Glomerular visceral epithelial cell (primary cell): ENCODE results near the gene PRAMEF4.
"Not testable (repeated sequence)": the region's sequence is repeated elsewhere in the genome, so short reads cannot be mapped to it uniquely, and the experiment has no call there.

Source experiments
- DNase-seq: peaks from one replicate; pipeline ENCODE4 v3.0.0-alpha.2; 2016; ENCODE audit errors: extremely low spot score

The PRAMEF4 gene

GRCh38 chr1:12886101-12886500 is at the start of gene PRAMEF4:
TSS of gene PRAMEF4 (minus strand) at chr1:12886201. CDS start at chr1:12883394, 2,807 bp downstream.
- DNase-seq, result not testable (repeated sequence)

GRCh38 chr1:12924368-12924767 is 38.4 kb upstream of the PRAMEF4 start:
- not testable (repeated sequence) for DNase-seq

GRCh38 chr1:12921749-12922148 is 35.7 kb upstream of the PRAMEF4 start:
- not testable (repeated sequence) for DNase-seq

GRCh38 chr1:12916310-12916709 is 30.3 kb upstream of the PRAMEF4 start, which contains the start of gene PRAMEF7:
TSS of gene PRAMEF7 (plus strand) at chr1:12916610. CDS start at chr1:12917693, 1,083 bp downstream.
- not testable (repeated sequence) for DNase-seq

GRCh38 chr1:12903793-12904572 is 18.0 kb upstream of the PRAMEF4 start:
- DNase-seq, result not testable (repeated sequence)

- not testable (repeated sequence) for DNase-seq
Measured at GRCh38 chr1:12899186-12899585, 13.2 kb upstream of the PRAMEF4 start.

GRCh38 chr1:12898170-12898569 is 12.2 kb upstream of the PRAMEF4 start, which contains the start of gene PRAMEF10:
TSS of gene PRAMEF10 (minus strand) at chr1:12898270. CDS start at chr1:12895847, 2,423 bp downstream.
- not testable (repeated sequence) for DNase-seq

- not testable (repeated sequence) for DNase-seq
Measured at GRCh38 chr1:12878453-12878852, 7.5 kb downstream of the PRAMEF4 start.

GRCh38 chr1:12863131-12863880 is 22.7 kb downstream of the PRAMEF4 start:
- DNase-seq, result not testable (repeated sequence)

- not testable (repeated sequence) for DNase-seq
Measured at GRCh38 chr1:12856786-12857185, 29.2 kb downstream of the PRAMEF4 start, which contains the start of gene PRAMEF2. TSS of gene PRAMEF2 (plus strand) at chr1:12857086. CDS start at chr1:12859010, 1,924 bp downstream.

GRCh38 chr1:12851779-12852178 is 34.2 kb downstream of the PRAMEF4 start:
- no peak for DNase-seq

- DNase-seq, result not testable (repeated sequence)
Measured at GRCh38 chr1:12848620-12849019, 37.4 kb downstream of the PRAMEF4 start, which contains the start of gene HNRNPCL1. TSS of gene HNRNPCL1 (minus strand) at chr1:12848720. CDS start at chr1:12848289, 431 bp downstream.

GRCh38 chr1:12833251-12833650 is 52.8 kb downstream of the PRAMEF4 start:
- not testable (repeated sequence) for DNase-seq

GRCh38 chr1:12831310-12831709 is 54.7 kb downstream of the PRAMEF4 start, which contains the start of gene PRAMEF11:
TSS of gene PRAMEF11 (minus strand) at chr1:12831410. CDS start at chr1:12828789, 2,621 bp downstream.
- not testable (repeated sequence) for DNase-seq
